GM08714 (cell line): ENCODE measurements around the gene HNRNPAB.
"Not testable (repeated sequence)": the region's sequence is repeated elsewhere in the genome, so short reads cannot be mapped to it uniquely, and the experiment has no call there.

Experiments
- H3K4me3 ChIP-seq: fragments of 200-500 bp; sonication (Bioruptor generic); 2 replicates; pipeline ENCODE4 v1.5.1; 2014; ENCODE audit warnings: mild to moderate bottlenecking, low read length, inconsistent platforms
- ZNF274 ChIP-seq: IDR thresholded peaks from 2 replicates; pipeline ENCODE4 v1.6.1; 2012; ENCODE audit warnings: mild to moderate bottlenecking, low read depth, low read length

Gene HNRNPAB

DNA sequence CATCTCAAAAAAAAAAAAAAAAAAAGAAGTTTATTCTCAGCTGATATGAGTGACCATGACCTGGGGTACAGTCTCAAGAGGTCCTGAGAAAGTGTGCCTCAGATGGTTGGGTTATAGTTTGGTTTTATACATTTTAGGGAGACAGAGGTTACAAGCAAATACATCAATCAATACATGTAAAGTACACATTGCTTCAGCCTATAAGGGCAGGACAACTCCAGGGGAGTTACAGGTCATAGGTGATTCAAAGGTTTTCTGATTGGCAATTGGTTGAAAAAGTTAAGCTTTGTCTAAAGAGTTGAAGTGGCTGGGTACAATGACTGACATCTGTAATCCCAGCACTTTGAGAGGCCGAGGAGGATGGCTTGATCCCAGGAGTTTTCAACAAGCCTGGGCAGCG lies 14.9 kb upstream of the HNRNPAB start:
- no peak for TF ChIP-seq ZNF274
- no peak overlapping the region for H3K4me3 ChIP-seq

DNA sequence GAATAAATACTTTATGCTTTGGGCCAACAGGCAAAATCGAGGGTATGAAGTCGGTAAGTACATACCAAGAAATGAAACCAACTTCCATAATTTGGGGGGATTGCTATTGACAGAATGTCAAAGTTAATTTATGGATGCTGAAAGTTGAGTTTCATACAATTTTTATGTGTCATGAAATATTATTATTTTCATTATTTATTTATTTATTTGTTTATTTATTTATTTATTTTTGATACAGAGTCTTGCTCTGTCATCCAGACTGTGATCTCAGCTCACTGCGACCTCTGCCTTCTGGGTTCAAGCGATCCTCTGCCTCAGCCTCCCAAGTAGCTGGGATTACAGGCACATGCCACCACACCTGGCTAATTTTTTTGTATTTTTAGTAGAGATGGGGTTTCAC lies 12.7 kb upstream of the HNRNPAB start:
- H3K4me3 ChIP-seq: no peak overlapping the region
- no peak for TF ChIP-seq ZNF274

DNA sequence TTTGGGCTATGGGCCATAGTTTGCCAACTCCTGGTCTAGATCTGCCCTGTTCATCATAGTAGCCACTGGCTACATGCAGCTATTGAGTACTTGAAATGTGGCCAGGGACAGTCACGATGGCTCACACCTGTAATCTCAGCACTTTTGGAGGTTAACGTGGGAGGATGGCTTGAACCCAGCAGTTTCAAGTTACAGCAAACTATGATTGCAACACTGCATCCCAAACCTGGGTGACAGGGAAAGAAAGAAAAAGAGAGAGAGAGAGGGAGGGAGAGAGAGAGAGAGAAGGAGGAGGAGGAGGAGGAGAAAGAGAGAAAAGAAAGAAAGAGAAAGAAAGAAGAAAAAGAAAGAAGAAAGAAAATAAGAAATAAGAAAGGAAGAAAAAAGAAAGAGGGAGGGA lies 12.1 kb upstream of the HNRNPAB start:
- no peak for TF ChIP-seq ZNF274
- no peak overlapping the region for H3K4me3 ChIP-seq

DNA sequence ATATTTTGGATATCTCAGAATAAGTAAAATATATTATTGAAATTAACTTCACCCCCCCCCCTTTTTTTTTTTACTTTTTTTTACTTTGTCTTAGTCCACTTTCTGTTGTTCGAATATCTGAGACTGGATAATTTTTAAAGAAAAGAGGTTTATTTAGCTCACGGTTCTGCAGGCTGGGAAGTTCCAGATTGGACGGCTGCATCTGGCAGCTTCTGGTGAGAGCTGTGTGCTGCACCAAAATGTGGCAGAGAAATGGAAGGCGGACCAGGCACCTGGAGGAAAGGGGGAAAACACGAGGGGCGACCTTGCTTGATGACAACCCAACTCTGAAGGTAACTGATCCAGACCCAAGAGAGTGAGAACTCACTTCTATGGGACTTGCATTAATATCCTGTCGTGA lies 11.5 kb upstream of the HNRNPAB start:
- no peak for TF ChIP-seq ZNF274
- H3K4me3 ChIP-seq: no peak overlapping the region

- no peak overlapping the region for H3K4me3 ChIP-seq
- no peak for TF ChIP-seq ZNF274
Measured at GRCh38 chr5:178193251-178193809, 11.0 kb upstream of the HNRNPAB start.

DNA sequence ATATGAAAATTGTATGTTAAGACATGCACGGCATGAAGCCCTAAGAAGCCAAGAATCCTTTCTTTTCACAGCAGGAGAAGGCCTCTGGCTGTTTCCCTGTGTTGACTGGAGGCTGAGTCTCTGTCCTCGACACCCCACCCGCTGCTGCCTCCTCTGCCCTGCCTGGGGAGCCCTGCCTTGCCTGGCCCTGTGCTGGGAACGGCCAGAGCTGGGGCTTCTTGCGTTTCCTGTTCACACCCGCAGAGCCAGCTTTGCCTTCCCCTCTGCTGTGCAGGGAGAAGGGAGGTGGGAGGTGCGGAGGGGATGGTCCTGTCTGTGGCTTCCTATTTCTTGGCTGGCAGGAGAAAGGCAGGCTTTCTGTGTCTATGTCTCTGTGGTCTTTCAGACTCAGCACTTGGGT lies 10.3 kb upstream of the HNRNPAB start:
- no peak for TF ChIP-seq ZNF274
- no peak overlapping the region for H3K4me3 ChIP-seq

GRCh38 chr5:178196281-178196812 lies 8.0 kb upstream of the HNRNPAB start:
- no peak overlapping the region for H3K4me3 ChIP-seq
- TF ChIP-seq ZNF274: no peak

- no peak for TF ChIP-seq ZNF274
Measured at GRCh38 chr5:178196986-178197385, 7.3 kb upstream of the HNRNPAB start.

DNA sequence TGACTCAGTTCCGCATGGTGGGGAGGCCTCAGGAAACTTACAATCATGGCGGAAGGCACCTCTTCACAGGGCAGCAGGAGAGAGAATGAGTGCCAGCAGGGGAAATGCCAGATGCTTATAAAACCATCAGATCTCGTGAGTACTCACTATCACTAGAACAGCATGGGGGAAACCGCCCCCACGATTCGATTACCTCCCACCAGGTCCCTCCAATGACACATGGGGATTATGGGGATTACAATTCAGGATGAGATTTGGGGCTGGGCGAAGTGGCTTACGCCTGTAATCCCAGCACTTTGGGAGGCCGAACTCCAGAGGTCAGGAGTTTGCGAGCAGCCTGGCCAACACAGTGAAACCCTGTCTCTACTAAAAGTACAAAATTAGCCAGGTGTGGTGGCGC lies 6.2 kb upstream of the HNRNPAB start:
- H3K4me3 ChIP-seq: not testable (repeated sequence)

More at GRCh38 chr5:178196986-178197385, 7.3 kb upstream of the HNRNPAB start:
- H3K4me3 ChIP-seq: no peak overlapping the region

DNA sequence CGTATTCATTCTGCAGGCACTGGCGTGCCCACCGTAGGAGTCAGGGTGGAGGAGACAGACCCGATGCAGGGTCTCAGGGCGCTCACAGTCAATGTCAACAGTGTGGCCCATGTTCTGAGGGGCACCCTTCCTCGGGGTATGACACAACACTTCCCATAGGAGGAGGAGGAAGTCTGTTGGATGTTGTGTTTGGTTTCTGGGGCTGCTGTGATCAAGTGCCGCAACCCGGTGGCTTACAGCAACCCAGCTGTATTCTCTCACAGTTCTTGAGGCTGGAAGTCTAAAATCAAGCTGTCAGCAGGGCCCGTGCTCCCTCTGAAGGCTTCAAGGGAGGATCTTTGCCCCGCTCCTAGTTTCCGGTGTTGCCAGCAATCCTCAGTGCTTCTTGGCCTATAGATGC lies 5.6 kb upstream of the HNRNPAB start:
- no peak for TF ChIP-seq ZNF274
- H3K4me3 ChIP-seq: no peak overlapping the region

GRCh38 chr5:178199581-178200434 lies 4.5 kb upstream of the HNRNPAB start:
- TF ChIP-seq ZNF274: no peak
- no peak overlapping the region for H3K4me3 ChIP-seq

DNA sequence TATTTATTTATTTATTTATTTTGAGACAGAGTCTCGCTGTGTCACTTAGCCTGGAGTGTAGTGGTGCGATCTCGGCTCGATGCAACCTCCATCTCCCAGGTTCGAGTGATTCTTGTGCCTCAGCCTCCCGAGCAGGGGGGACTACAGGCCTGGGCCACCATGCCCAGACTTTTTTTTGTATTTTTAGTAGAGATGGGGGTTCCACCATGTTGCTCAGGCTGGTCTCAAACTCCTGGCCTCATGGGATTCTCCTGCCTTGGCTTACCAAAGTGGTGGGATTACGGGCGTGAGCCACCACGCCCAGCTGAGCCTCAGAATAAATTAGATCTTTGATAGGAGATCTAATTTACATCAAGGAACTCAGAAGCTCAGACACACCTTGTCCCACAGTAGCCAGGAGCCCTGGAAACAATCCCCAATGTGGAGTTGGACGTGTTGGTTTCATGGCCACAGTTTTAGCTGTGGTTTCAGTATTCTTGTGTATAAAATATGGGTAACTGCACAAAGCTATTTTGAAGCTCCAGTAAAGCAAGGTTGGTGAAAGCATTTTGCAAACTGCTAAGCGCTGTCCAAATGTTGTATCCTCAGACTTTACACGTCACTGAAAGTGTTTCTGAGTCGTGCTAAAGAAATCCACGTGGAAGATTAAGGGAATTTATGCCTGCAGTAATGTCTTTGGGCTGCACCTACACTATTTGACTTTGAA lies 3.0 kb upstream of the HNRNPAB start:
- no peak overlapping the region for H3K4me3 ChIP-seq
- TF ChIP-seq ZNF274: no peak

DNA sequence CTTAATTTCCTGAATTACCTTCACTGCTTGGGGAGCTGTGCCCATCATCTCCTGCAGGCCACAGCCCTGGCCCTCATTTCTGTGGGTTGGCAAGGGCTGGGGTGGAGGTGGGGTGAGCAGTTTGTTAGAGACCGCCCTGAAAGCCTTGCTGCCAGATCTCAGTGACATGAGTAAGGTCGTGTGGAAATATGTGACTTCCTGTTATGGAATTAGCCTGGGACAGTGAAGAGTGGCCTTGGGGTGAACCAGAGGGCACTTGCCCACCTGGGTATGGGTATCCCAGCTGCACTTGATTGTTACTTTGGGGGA lies 2.5 kb upstream of the HNRNPAB start:
- TF ChIP-seq ZNF274: no peak
- no peak overlapping the region for H3K4me3 ChIP-seq

DNA sequence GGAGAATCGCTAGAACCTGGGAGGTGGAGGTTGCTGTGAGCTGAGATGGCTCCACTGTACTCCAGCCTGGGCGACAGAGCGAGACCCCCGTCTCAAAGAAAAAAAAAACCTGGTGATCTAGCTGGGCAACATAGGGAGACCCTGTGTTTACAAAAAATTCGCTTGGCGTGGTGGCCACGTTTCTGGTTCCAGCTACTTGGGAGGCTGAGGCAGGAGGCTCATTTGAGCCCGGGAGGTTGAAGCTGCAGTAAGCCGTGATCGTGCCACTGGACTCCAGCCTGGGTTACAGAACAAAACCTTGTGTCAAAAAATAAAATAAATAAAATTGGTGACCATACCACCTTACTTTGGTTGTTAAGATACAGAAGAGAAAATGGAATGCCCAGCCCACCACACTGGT lies 1.8 kb upstream of the HNRNPAB start:
- no peak for TF ChIP-seq ZNF274
- H3K4me3 ChIP-seq: no peak overlapping the region

GRCh38 chr5:178203670-178204181 lies 607 bp upstream of the HNRNPAB start:
- H3K4me3 ChIP-seq: peak overlapping the region; percentile 99
- TF ChIP-seq ZNF274: no peak
